SK-N-SH (cell line): ENCODE data around the gene ANKRD10. TPM values are rescaled to one million over a fixed set of nuclear protein-coding genes. Genes with fewer than 3 reads are reported as not detected.

Source experiments
- CTCF ChIA-PET: fragments of 300-600, 350-600 bp; formaldehyde crosslinking; extraction: SDS; loops from one replicate; lab custom pipeline; 2021; lab: Yijun Ruan, JAX
- POLR2A ChIA-PET: fragments of 350-600 bp; sonication (Branson Sonifier 250); formaldehyde crosslinking; extraction: SDS; loops from one replicate; lab custom pipeline; 2020; ENCODE audit warnings: antibody characterized with exemption, inconsistent platforms; lab: Yijun Ruan, JAX
- DNase-seq: peaks from one replicate; pipeline ENCODE4 v3.0.0; 2012
- H2AFZ ChIP-seq: fragments of 200-600 bp; sonication (generic); 2 replicates; pipeline ENCODE4 v1.8.1; 2016; ENCODE audit warnings: antibody characterized with exemption, mild to moderate bottlenecking, low read depth
- H3F3A ChIP-seq: fragments of 200-600 bp; sonication (generic); replicated peaks from 2 replicates; pipeline ENCODE3; 2016; ENCODE audit warnings: antibody characterized with exemption, mild to moderate bottlenecking; ENCODE audit not compliant: insufficient read depth
- H3K27ac ChIP-seq, 2 experiments: fragments of 200-500 bp in 1 of 2; fragments of 200-600 bp in 1 of 2; sonication (Bioruptor generic) in 1 of 2; sonication (generic), shearing (Covaris generic) in 1 of 2; 2 replicates each; pipeline versions ENCODE4 v1.5.1 to v1.6.1; 2014 to 2016; ENCODE audit warnings: low read depth in 2 of 2, inconsistent platforms in 1 of 2, low read length in 1 of 2, mild to moderate bottlenecking in 1 of 2, mixed read lengths in 1 of 2
- H3K27me3 ChIP-seq: fragments of 200-600 bp; sonication (generic), shearing (Covaris generic); 2 replicates; pipeline ENCODE4 v1.6.1; 2016; ENCODE audit warnings: mixed run types; ENCODE audit not compliant: insufficient read depth
- H3K36me3 ChIP-seq, 2 experiments: fragments of 200-500 bp in 1 of 2; fragments of 200-600 bp in 1 of 2; sonication (Bioruptor generic) in 1 of 2; sonication (generic) in 1 of 2; replicated peaks in 1 of 2; 2 replicates each; pipeline versions ENCODE3 to v1.5.1; 2014 to 2016; ENCODE audit warnings: low read length in 1 of 2, mild to moderate bottlenecking in 1 of 2; ENCODE audit not compliant: insufficient read depth in 2 of 2, control insufficient read depth in 1 of 2
- H3K4me1 ChIP-seq, 2 experiments: fragments of 200-500 bp in 1 of 2; fragments of 200-600 bp in 1 of 2; sonication (Bioruptor generic) in 1 of 2; sonication (generic), shearing (Covaris generic) in 1 of 2; 2 replicates each; pipeline versions ENCODE4 v1.5.1 to v1.6.1; 2014 to 2016; ENCODE audit warnings: low read depth in 1 of 2, low read length in 1 of 2, mixed run types in 1 of 2; ENCODE audit not compliant: insufficient read depth in 2 of 2, control insufficient read depth in 1 of 2
- H3K4me2 ChIP-seq: fragments of 200-600 bp; sonication (generic), shearing (Covaris generic); 2 replicates; pipeline ENCODE4 v1.6.1; 2017; ENCODE audit warnings: mixed run types
- H3K4me3 ChIP-seq, 2 experiments: fragments of 200-500 bp in 1 of 2; fragments of 200-600 bp in 1 of 2; sonication (Bioruptor generic) in 1 of 2; sonication (generic), shearing (Covaris generic) in 1 of 2; 2 replicates each; pipeline versions ENCODE4 v1.5.1 to v1.8.1; 2014 to 2016; ENCODE audit warnings: low read depth in 2 of 2, inconsistent platforms in 1 of 2, low read length in 1 of 2, mild to moderate bottlenecking in 1 of 2, mixed read lengths in 1 of 2, moderate library complexity in 1 of 2
- H3K79me2 ChIP-seq: fragments of 200-600 bp; sonication (generic); 2 replicates; pipeline ENCODE4 v1.8.1; 2017; ENCODE audit warnings: mild to moderate bottlenecking; ENCODE audit not compliant: insufficient read depth
- H3K9ac ChIP-seq: fragments of 200-600 bp; sonication (generic); 2 replicates; pipeline ENCODE4 v1.6.1; 2017; ENCODE audit warnings: mixed run types
- H3K9me2 ChIP-seq: fragments of 200-600 bp; sonication (generic); 2 replicates; pipeline ENCODE4 v1.6.1; 2017; ENCODE audit warnings: mixed run types
- H3K9me3 ChIP-seq: fragments of 200-600 bp; sonication (generic); 2 replicates; pipeline ENCODE4 v1.6.1; 2017; ENCODE audit warnings: mixed run types, mild to moderate bottlenecking, moderate library complexity
- H4K20me1 ChIP-seq: fragments of 200-600 bp; sonication (generic); 2 replicates; pipeline ENCODE4 v1.6.1; 2017; ENCODE audit warnings: mild to moderate bottlenecking, mixed run types; ENCODE audit not compliant: insufficient read depth
- CTCF ChIP-seq: fragments of 200-600 bp; sonication (generic); IDR thresholded peaks from 2 replicates; pipeline ENCODE4 v1.6.1; 2017; ENCODE audit warnings: antibody characterized with exemption, mild to moderate bottlenecking, moderate library complexity
- ELF1 ChIP-seq: IDR thresholded peaks from 2 replicates; pipeline ENCODE4 v1.4.0; 2012
- EZH2phosphoT487 ChIP-seq: fragments of 200-600 bp; sonication (generic); IDR thresholded peaks from 2 replicates; pipeline ENCODE4 v1.6.1; 2017; ENCODE audit warnings: low read depth, mixed run types, mild to moderate bottlenecking, antibody characterized with exemption, moderate library complexity, borderline replicate concordance
- FOSL2 ChIP-seq: IDR thresholded peaks from 2 replicates; pipeline ENCODE4 v1.4.0; 2012; ENCODE audit warnings: low read depth, mild to moderate bottlenecking, moderate library complexity, borderline replicate concordance
- IRF3 ChIP-seq: fragments of 150-350 bp; IDR thresholded peaks from 2 replicates; pipeline ENCODE4 v1.6.1; 2016; ENCODE audit warnings: mild to moderate bottlenecking, low read depth, low read length
- JUND ChIP-seq: IDR thresholded peaks from 2 replicates; pipeline ENCODE4 v1.4.0; 2012
- NFIC ChIP-seq: IDR thresholded peaks from 2 replicates; pipeline ENCODE4 v1.4.0; 2012; ENCODE audit warnings: borderline replicate concordance
- PBX3 ChIP-seq: IDR thresholded peaks from 2 replicates; pipeline ENCODE4; 2012
- POLR2AphosphoS5 ChIP-seq: IDR thresholded peaks from 2 replicates; pipeline ENCODE4 v1.6.1; 2012; ENCODE audit warnings: low read depth, low read length
- RAD21 ChIP-seq: IDR thresholded peaks from 2 replicates; pipeline ENCODE4 v1.6.1; 2012; ENCODE audit warnings: mild to moderate bottlenecking, low read length
- RFX5 ChIP-seq: IDR thresholded peaks from 2 replicates; pipeline ENCODE4 v1.6.1; 2012; ENCODE audit warnings: mild to moderate bottlenecking, improper control_type of control experiment, low read length
- SIN3A ChIP-seq: IDR thresholded peaks from 2 replicates; pipeline ENCODE4 v1.6.1; 2012; ENCODE audit warnings: low read depth, mild to moderate bottlenecking, low read length, moderate library complexity, borderline replicate concordance
- TEAD4 ChIP-seq: IDR thresholded peaks from 2 replicates; pipeline ENCODE4 v1.4.0; 2012; ENCODE audit warnings: mild to moderate bottlenecking, borderline replicate concordance; ENCODE audit not compliant: insufficient read depth
- USF1 ChIP-seq: IDR thresholded peaks from 2 replicates; pipeline ENCODE4 v1.4.0; 2012; ENCODE audit warnings: low read depth, borderline replicate concordance
- USF2 ChIP-seq: fragments of 150-350 bp; IDR thresholded peaks from 2 replicates; pipeline ENCODE4 v1.6.1; 2017; ENCODE audit warnings: antibody characterized with exemption, low read length, low read depth, borderline replicate concordance
- WGBS: methylation state at CpG from one replicate; pipeline ENCODE4 v1.1.6; 2017; ENCODE audit warnings: low lambda C conversion rate; 5-methylcytosine and 5-hydroxymethylcytosine counted together
- polyA plus RNA-seq, 3 experiments: library from polyadenylated mRNA; depleted of rRNA; stranded (reverse); fragments of >200 nt; gene quantifications; 2 replicates each; pipeline ENCODE4 v1.2.3, GENCODE V29; 2012

Gene ANKRD10
- polyA plus RNA-seq, 1 of the 3 experiments (the other 2 are of a cell fraction) = 53.2 TPM

GRCh38 chr13:110921209-110921608 lies 6.3 kb upstream of the ANKRD10 start (continued):
- TF ChIP-seq TEAD4 (no peak), ELF1 (no peak), POLR2AphosphoS5 (no peak), PBX3 (no peak), RFX5 (no peak), EZH2phosphoT487 (no peak)

- Histone ChIP-seq H4K20me1 (no peaks in the 10 kb centered on the region), H3K27me3 (no peaks in the 10 kb centered on the region), H3K27ac (no peak overlapping the region), H3K9me3 (no peaks in the 10 kb centered on the region), H3K79me2 (no peaks in the 10 kb centered on the region), H3K4me1 (peaks cover 5 to 6% of the 10 kb centered on the region in 2 experiments; a peak in 2 of 4 replicates), H3K4me3 (no peak overlapping the region), H2AFZ (no peak overlapping the region), H3K9me2 (no peaks in the 10 kb centered on the region), H3K36me3 (no peaks in the 10 kb centered on the region), H3K9ac (no peak overlapping the region), H3K4me2 (no peak overlapping the region), H3F3A (peaks cover 4% of the 10 kb centered on the region)
- WGBS = 79% methylated on average over 3 of the region's 5 CpGs
- CTCF ChIA-PET = no interaction called here
- POLR2A ChIA-PET = no interaction called here
- TF ChIP-seq IRF3 (no peak), RAD21 (no peak), JUND (no peak), FOSL2 (no peak), SIN3A (no peak), USF1 (no peak), NFIC (no peak), TEAD4 (no peak), RFX5 (no peak), CTCF (no peak), USF2 (no peak)
- no peak for DNase-seq
These were observed 5.2 kb upstream of the ANKRD10 start for GRCh38 chr13:110920038-110920437.
